Measurements from ENCODE around the gene CHAD. TPM values are rescaled to one million over a fixed set of nuclear protein-coding genes. Genes with fewer than 3 reads are reported as not detected.

The CHAD gene
- total and polyA plus RNA-seq, 2 of the 13 experiments (the other 11 are each of a cell fraction or from before 2014, with no cell fraction given), result 1.4 TPM; not detected in 1

DNA sequence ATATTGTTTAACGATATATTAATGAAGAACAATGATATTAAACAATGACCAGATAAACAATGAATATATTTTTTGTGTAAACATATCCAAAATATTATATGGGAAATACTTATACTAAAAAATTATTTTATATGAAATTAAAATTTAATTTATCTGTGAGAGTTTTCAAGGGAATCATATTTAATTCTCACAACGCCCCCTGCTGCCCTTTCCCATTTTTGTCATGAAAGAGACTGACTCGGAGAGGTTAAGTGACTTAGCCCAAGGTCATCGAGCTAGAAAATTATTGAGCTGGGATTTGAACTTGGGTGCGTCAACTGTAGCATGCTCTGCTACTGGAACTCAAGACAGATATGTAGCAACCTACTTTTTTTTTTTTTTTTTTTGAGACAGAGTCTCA, 32.4 kb upstream of the CHAD start (continued):
- TF ChIP-seq, protein P1, sequence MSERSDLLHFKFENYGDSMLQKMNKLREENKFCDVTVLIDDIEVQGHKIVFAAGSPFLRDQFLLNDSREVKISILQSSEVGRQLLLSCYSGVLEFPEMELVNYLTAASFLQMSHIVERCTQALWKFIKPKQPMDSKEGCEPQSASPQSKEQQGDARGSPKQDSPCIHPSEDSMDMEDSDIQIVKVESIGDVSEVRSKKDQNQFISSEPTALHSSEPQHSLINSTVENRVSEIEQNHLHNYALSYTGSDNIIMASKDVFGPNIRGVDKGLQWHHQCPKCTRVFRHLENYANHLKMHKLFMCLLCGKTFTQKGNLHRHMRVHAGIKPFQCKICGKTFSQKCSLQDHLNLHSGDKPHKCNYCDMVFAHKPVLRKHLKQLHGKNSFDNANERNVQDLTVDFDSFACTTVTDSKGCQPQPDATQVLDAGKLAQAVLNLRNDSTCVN (CRISPR knock-in tag; IDR thresholded peaks at IDR 0.05; ENCODE audit: borderline replicate concordance), result 0 out of 2 replicates have a peak, but pooled peaks have one; percentile 62
- TF ChIP-seq ZNF121 (CRISPR knock-in tag; IDR thresholded peaks at IDR 0.05) (no peak), ZNF652 (CRISPR knock-in tag; IDR thresholded peaks at IDR 0.05; ENCODE audit: borderline replicate concordance, low read depth) (peak; percentile 29; the same call in 1 of the 2 replicates), HDAC1 (CRISPR knock-in tag; IDR thresholded peaks at IDR 0.05) (no peak), ZFP82 (CRISPR knock-in tag; IDR thresholded peaks at IDR 0.05; ENCODE audit: borderline replicate concordance) (no peak), ZNF383 (CRISPR knock-in tag; IDR thresholded peaks at IDR 0.05; ENCODE audit: borderline replicate concordance) (no peak), IRX3 (CRISPR knock-in tag; IDR thresholded peaks at IDR 0.05; ENCODE audit: borderline replicate concordance, low read depth) (no peak), KDM5A (IDR thresholded peaks at IDR 0.05; ENCODE audit: borderline replicate concordance, low read length) (no peak), ZNF720 (CRISPR knock-in tag; IDR thresholded peaks at IDR 0.05) (no peak), ZNF160 (CRISPR knock-in tag; IDR thresholded peaks at IDR 0.05) (no peak), MIXL1 (CRISPR knock-in tag; IDR thresholded peaks at IDR 0.05) (peak; percentile 16; the same call in 1 of the 2 replicates), SKI (IDR thresholded peaks at IDR 0.05; ENCODE audit: partially characterized antibody) (peak; percentile 10), MTA1 (CRISPR knock-in tag; IDR thresholded peaks at IDR 0.05; ENCODE audit: borderline replicate concordance) (no peak), GABPA (IDR thresholded peaks at IDR 0.05; ENCODE audit: low read depth, low read length) (no peak), GABPA (CRISPR knock-in tag; IDR thresholded peaks at IDR 0.05; ENCODE audit: low read depth) (no peak), KMT2B (CRISPR knock-in tag; IDR thresholded peaks at IDR 0.05) (no peak), ZKSCAN1 (IDR thresholded peaks at IDR 0.05; ENCODE audit: low read length) (peak; percentile 52; the same call in 1 of the 2 replicates), ZNF138 (CRISPR knock-in tag; IDR thresholded peaks at IDR 0.05; ENCODE audit: low read depth) (no peak), SRF (IDR thresholded peaks at IDR 0.05; ENCODE audit: low read depth, low read length) (0 out of 2 replicates have a peak, but pooled peaks have one; percentile 54), NR2F6 (IDR thresholded peaks at IDR 0.05) (peak; percentile 43), NR2F6 (CRISPR knock-in tag; IDR thresholded peaks at IDR 0.05) (no peak)
- TF ChIP-seq, protein P2, sequence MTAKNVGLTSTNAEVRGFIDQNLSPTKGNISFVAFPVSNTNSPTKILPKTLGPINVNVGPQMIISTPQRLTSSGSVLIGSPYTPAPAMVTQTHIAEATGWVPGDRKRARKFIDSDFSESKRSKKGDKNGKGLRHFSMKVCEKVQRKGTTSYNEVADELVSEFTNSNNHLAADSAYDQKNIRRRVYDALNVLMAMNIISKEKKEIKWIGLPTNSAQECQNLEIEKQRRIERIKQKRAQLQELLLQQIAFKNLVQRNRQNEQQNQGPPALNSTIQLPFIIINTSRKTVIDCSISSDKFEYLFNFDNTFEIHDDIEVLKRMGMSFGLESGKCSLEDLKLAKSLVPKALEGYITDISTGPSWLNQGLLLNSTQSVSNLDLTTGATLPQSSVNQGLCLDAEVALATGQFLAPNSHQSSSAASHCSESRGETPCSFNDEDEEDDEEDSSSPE (CRISPR knock-in tag; IDR thresholded peaks at IDR 0.05), result no peak
- TF ChIP-seq, protein P3, sequence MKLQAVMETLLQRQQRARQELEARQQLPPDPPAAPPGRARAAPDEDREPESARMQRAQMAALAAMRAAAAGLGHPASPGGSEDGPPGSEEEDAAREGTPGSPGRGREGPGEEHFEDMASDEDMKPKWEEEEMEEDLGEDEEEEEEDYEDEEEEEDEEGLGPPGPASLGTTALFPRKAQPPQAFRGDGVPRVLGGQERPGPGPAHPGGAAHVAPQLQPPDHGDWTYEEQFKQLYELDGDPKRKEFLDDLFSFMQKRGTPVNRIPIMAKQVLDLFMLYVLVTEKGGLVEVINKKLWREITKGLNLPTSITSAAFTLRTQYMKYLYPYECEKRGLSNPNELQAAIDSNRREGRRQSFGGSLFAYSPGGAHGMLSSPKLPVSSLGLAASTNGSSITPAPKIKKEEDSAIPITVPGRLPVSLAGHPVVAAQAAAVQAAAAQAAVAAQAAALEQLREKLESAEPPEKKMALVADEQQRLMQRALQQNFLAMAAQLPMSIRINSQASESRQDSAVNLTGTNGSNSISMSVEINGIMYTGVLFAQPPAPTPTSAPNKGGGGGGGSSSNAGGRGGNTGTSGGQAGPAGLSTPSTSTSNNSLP (IDR thresholded peaks at IDR 0.05; ENCODE audit: low read depth, low read length), result peak; percentile 77; the same call in 1 of the 2 replicates
- TF ChIP-seq, protein P4, sequence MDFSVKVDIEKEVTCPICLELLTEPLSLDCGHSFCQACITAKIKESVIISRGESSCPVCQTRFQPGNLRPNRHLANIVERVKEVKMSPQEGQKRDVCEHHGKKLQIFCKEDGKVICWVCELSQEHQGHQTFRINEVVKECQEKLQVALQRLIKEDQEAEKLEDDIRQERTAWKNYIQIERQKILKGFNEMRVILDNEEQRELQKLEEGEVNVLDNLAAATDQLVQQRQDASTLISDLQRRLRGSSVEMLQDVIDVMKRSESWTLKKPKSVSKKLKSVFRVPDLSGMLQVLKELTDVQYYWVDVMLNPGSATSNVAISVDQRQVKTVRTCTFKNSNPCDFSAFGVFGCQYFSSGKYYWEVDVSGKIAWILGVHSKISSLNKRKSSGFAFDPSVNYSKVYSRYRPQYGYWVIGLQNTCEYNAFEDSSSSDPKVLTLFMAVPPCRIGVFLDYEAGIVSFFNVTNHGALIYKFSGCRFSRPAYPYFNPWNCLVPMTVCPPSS (IDR thresholded peaks at IDR 0.05), result no peak
- TF ChIP-seq, protein P5, sequence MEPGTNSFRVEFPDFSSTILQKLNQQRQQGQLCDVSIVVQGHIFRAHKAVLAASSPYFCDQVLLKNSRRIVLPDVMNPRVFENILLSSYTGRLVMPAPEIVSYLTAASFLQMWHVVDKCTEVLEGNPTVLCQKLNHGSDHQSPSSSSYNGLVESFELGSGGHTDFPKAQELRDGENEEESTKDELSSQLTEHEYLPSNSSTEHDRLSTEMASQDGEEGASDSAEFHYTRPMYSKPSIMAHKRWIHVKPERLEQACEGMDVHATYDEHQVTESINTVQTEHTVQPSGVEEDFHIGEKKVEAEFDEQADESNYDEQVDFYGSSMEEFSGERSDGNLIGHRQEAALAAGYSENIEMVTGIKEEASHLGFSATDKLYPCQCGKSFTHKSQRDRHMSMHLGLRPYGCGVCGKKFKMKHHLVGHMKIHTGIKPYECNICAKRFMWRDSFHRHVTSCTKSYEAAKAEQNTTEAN (CRISPR knock-in tag; conservative IDR thresholded peaks at IDR 0.05), result no peak
